Measurements from ENCODE around the gene ATE1. TPM values are rescaled to one million over a fixed set of nuclear protein-coding genes. Genes with fewer than 3 reads are reported as not detected.

Gene ATE1
- total RNA-seq, 2 experiments from 2014 or later = 18.5 to 20.9 TPM

- intact Hi-C loops (cut with DNase I, micrococcal nuclease) = no loop called here
- Histone ChIP-seq H3K27me3 (ENCODE audit: control insufficient read depth in 1 of 2, insufficient read depth in 2 of 2, low read length in 2 of 2) (no peaks in the 10 kb centered on the region), H3K9me3 (ENCODE audit: control insufficient read depth in 1 of 2, insufficient read depth in 1 of 2, low read length in 2 of 2) (no peaks in the 10 kb centered on the region), H3K27ac (ENCODE audit: low read depth in 1 of 2, low read length in 2 of 2) (no peak overlapping the region), H3K36me3 (ENCODE audit: insufficient read depth, low read length) (peaks cover 5% of the 10 kb centered on the region), H3K4me3 (ENCODE audit: low read length) (no peak overlapping the region), H3K4me1 (ENCODE audit: insufficient read depth, low read length) (no peaks in the 10 kb centered on the region)
- ChIA-PET CTCF (no interaction called here), POLR2A (no interaction called here)
- no peak for DNase-seq
- H3K27me3 Mint-ChIP-seq = no peaks in the 10 kb centered on the region
- no peak overlapping the region for H3K4me3 Mint-ChIP-seq
- no peaks in the 10 kb centered on the region for H3K4me1 Mint-ChIP-seq (ENCODE audit: low read depth)
- no peaks in the 10 kb centered on the region for H3K9me3 Mint-ChIP-seq
- H3K36me3 Mint-ChIP-seq (ENCODE audit: low read depth) = peaks cover 5% of the 10 kb centered on the region
- TF ChIP-seq, protein P1, sequence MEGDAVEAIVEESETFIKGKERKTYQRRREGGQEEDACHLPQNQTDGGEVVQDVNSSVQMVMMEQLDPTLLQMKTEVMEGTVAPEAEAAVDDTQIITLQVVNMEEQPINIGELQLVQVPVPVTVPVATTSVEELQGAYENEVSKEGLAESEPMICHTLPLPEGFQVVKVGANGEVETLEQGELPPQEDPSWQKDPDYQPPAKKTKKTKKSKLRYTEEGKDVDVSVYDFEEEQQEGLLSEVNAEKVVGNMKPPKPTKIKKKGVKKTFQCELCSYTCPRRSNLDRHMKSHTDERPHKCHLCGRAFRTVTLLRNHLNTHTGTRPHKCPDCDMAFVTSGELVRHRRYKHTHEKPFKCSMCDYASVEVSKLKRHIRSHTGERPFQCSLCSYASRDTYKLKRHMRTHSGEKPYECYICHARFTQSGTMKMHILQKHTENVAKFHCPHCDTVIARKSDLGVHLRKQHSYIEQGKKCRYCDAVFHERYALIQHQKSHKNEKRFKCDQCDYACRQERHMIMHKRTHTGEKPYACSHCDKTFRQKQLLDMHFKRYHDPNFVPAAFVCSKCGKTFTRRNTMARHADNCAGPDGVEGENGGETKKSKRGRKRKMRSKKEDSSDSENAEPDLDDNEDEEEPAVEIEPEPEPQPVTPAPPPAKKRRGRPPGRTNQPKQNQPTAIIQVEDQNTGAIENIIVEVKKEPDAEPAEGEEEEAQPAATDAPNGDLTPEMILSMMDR (IDR thresholded peaks at IDR 0.05) = no peak
- no peak for ATAC-seq (ENCODE audit: poor library complexity)
- H3K27ac Mint-ChIP-seq = no peak overlapping the region
Measured at GRCh38 chr10:121816197-121816596, 111.6 kb downstream of the ATE1 start.

GRCh38 chr10:121813857-121814256 is 114.0 kb downstream of the ATE1 start:
- Histone ChIP-seq H3K9me3 (ENCODE audit: control insufficient read depth in 1 of 2, insufficient read depth in 1 of 2, low read length in 2 of 2) (no peaks in the 10 kb centered on the region), H3K27me3 (ENCODE audit: control insufficient read depth in 1 of 2, insufficient read depth in 2 of 2, low read length in 2 of 2) (no peaks in the 10 kb centered on the region), H3K4me3 (ENCODE audit: low read length) (no peak overlapping the region), H3K27ac (ENCODE audit: low read depth in 1 of 2, low read length in 2 of 2) (no peak overlapping the region), H3K4me1 (ENCODE audit: insufficient read depth, low read length) (no peaks in the 10 kb centered on the region), H3K36me3 (ENCODE audit: insufficient read depth, low read length) (peaks cover 5% of the 10 kb centered on the region)
- Mint-ChIP-seq H3K36me3 (ENCODE audit: low read depth) (peaks cover 6% of the 10 kb centered on the region), H3K27me3 (no peaks in the 10 kb centered on the region), H3K4me1 (ENCODE audit: low read depth) (no peaks in the 10 kb centered on the region), H3K4me3 (no peak overlapping the region), H3K9me3 (no peaks in the 10 kb centered on the region), H3K27ac (no peak overlapping the region)
- CTCF ChIA-PET = no interaction called here
- POLR2A ChIA-PET = no interaction called here
- ATAC-seq (ENCODE audit: poor library complexity) (no peak), DNase-seq (no peak)
- intact Hi-C loops (cut with DNase I, micrococcal nuclease) = no loop called here
- TF ChIP-seq, protein P1 (IDR thresholded peaks at IDR 0.05) = no peak

- H3K27me3 ChIP-seq (ENCODE audit: control insufficient read depth in 1 of 2, insufficient read depth in 2 of 2, low read length in 2 of 2) = no peaks in the 10 kb centered on the region
- no peaks in the 10 kb centered on the region for H3K4me1 Mint-ChIP-seq (ENCODE audit: low read depth)
- intact Hi-C loops (cut with DNase I, micrococcal nuclease) = no loop called here
- H3K36me3 ChIP-seq (ENCODE audit: insufficient read depth, low read length) = peaks cover 5% of the 10 kb centered on the region
- H3K27ac ChIP-seq (ENCODE audit: low read depth in 1 of 2, low read length in 2 of 2) = no peak overlapping the region
- no peak overlapping the region for H3K4me3 ChIP-seq (ENCODE audit: low read length)
- CTCF ChIA-PET = no interaction called here
- no peak for ATAC-seq (ENCODE audit: poor library complexity)
- POLR2A ChIA-PET = no interaction called here
- no peaks in the 10 kb centered on the region for H3K9me3 ChIP-seq (ENCODE audit: control insufficient read depth in 1 of 2, insufficient read depth in 1 of 2, low read length in 2 of 2)
- TF ChIP-seq, protein P1 (IDR thresholded peaks at IDR 0.05) = no peak
- no peaks in the 10 kb centered on the region for H3K4me1 ChIP-seq (ENCODE audit: insufficient read depth, low read length)
- DNase-seq = no peak
- H3K36me3 Mint-ChIP-seq (ENCODE audit: low read depth) = peaks cover 7% of the 10 kb centered on the region
- H3K9me3 Mint-ChIP-seq = no peaks in the 10 kb centered on the region
- no peak overlapping the region for H3K27ac Mint-ChIP-seq
- no peaks in the 10 kb centered on the region for H3K27me3 Mint-ChIP-seq
- no peak overlapping the region for H3K4me3 Mint-ChIP-seq
Measured at GRCh38 chr10:121813211-121813815, 114.5 kb downstream of the ATE1 start.
